H9 (cell line): Measurements from ENCODE around the gene GCK. TPM values are rescaled to one million over a fixed set of nuclear protein-coding genes. Genes with fewer than 3 reads are reported as not detected.

Source experiments
- DNase-seq: peaks from one replicate; pipeline ENCODE4 v3.0.0-alpha.2; 2017
- H2AFZ ChIP-seq: one replicate; pipeline ENCODE4 v1.6.1; 2013; ENCODE audit warnings: mild to moderate bottlenecking, low read length, control low read depth, moderate library complexity
- H2AK5ac ChIP-seq: 2 replicates; pipeline ENCODE4 v1.6.1; 2013; ENCODE audit warnings: low read length, control low read depth, mixed read lengths; ENCODE audit not compliant: insufficient read length
- H2BK120ac ChIP-seq: one replicate; pipeline ENCODE4 v1.6.1; 2013; ENCODE audit warnings: low read depth, mild to moderate bottlenecking, low read length, control low read depth, inconsistent platforms; ENCODE audit not compliant: poor library complexity, severe bottlenecking
- H2BK12ac ChIP-seq: 2 replicates; pipeline ENCODE4 v1.6.1; 2013; ENCODE audit warnings: low read length, control low read depth, mixed read lengths, low read depth; ENCODE audit not compliant: insufficient read length
- H2BK15ac ChIP-seq: 2 replicates; pipeline ENCODE4 v1.6.1; 2013; ENCODE audit warnings: low read depth, low read length, control low read depth
- H2BK20ac ChIP-seq: one replicate; pipeline ENCODE4 v1.6.1; 2013; ENCODE audit warnings: low read depth, mild to moderate bottlenecking, low read length, control low read depth, inconsistent platforms; ENCODE audit not compliant: poor library complexity, severe bottlenecking
- H2BK5ac ChIP-seq: 2 replicates; pipeline ENCODE4 v1.6.1; 2013; ENCODE audit warnings: low read length, control low read depth, mixed read lengths; ENCODE audit not compliant: insufficient read length
- H3K14ac ChIP-seq: 2 replicates; pipeline ENCODE4 v1.6.1; 2013; ENCODE audit warnings: low read length, control low read depth; ENCODE audit not compliant: insufficient read depth
- H3K18ac ChIP-seq: 2 replicates; pipeline ENCODE4 v1.6.1; 2013; ENCODE audit warnings: low read depth, mild to moderate bottlenecking, mixed read lengths, low read length, control low read depth; ENCODE audit not compliant: insufficient read length
- H3K23ac ChIP-seq: 2 replicates; pipeline ENCODE4 v1.6.1; 2013; ENCODE audit warnings: low read length, control low read depth, mixed read lengths, low read depth; ENCODE audit not compliant: insufficient read length
- H3K23me2 ChIP-seq: 2 replicates; pipeline ENCODE4 v1.6.1; 2013; ENCODE audit warnings: low read depth, mild to moderate bottlenecking, mixed read lengths, low read length, control low read depth; ENCODE audit not compliant: insufficient read length, poor library complexity, severe bottlenecking
- H3K27ac ChIP-seq: 2 replicates; pipeline ENCODE4 v1.5.1; 2013; ENCODE audit warnings: low read length, control low read depth, mixed read lengths, low read depth; ENCODE audit not compliant: insufficient read length
- H3K27me3 ChIP-seq: 2 replicates; pipeline ENCODE4 v1.6.1; 2013; ENCODE audit warnings: low read length, control low read depth, inconsistent platforms; ENCODE audit not compliant: insufficient read depth
- H3K4ac ChIP-seq: 2 replicates; pipeline ENCODE4 v1.6.1; 2013; ENCODE audit warnings: low read depth, mild to moderate bottlenecking, control low read depth, inconsistent platforms, low read length, moderate library complexity
- H3K4me1 ChIP-seq: 2 replicates; pipeline ENCODE4 v1.6.1; 2013; ENCODE audit warnings: low read length, control low read depth, inconsistent platforms; ENCODE audit not compliant: insufficient read depth
- H3K4me2 ChIP-seq: 2 replicates; pipeline ENCODE4 v1.6.1; 2013; ENCODE audit warnings: low read length, control low read depth, mixed read lengths; ENCODE audit not compliant: insufficient read length, insufficient read depth
- H3K56ac ChIP-seq: 2 replicates; pipeline ENCODE4 v1.6.1; 2013; ENCODE audit warnings: low read depth, mild to moderate bottlenecking, mixed read lengths, low read length, control low read depth; ENCODE audit not compliant: insufficient read length
- H3K79me1 ChIP-seq: 2 replicates; pipeline ENCODE4 v1.6.1; 2013; ENCODE audit warnings: low read depth, mild to moderate bottlenecking, moderate library complexity, low read length, control low read depth, inconsistent platforms; ENCODE audit not compliant: insufficient read depth, poor library complexity, severe bottlenecking
- H3K79me2 ChIP-seq: 2 replicates; pipeline ENCODE4 v1.6.1; 2013; ENCODE audit warnings: low read length, control low read depth, inconsistent platforms; ENCODE audit not compliant: insufficient read depth
- H3K9ac ChIP-seq: 2 replicates; pipeline ENCODE4 v1.6.1; 2013; ENCODE audit warnings: low read length, control low read depth, mixed read lengths; ENCODE audit not compliant: insufficient read length; ENCODE audit errors: extremely low read depth
- H3K9me3 ChIP-seq: one replicate; pipeline ENCODE4 v1.6.1; 2013; ENCODE audit warnings: low read depth, low read length, inconsistent platforms; ENCODE audit not compliant: control insufficient read depth
- H3T11ph ChIP-seq: one replicate; pipeline ENCODE4 v1.6.1; 2013; ENCODE audit warnings: mild to moderate bottlenecking, low read length, control low read depth, inconsistent platforms
- H4K20me1 ChIP-seq: one replicate; pipeline ENCODE4 v1.6.1; 2013; ENCODE audit not compliant: control insufficient read depth, insufficient read length, insufficient read depth
- H4K5ac ChIP-seq: 2 replicates; pipeline ENCODE4 v1.6.1; 2013; ENCODE audit warnings: low read depth, mild to moderate bottlenecking, mixed read lengths, low read length, control low read depth; ENCODE audit not compliant: insufficient read length
- H4K8ac ChIP-seq: replicated peaks from 2 replicates; pipeline ENCODE4 v1.6.1; 2013; ENCODE audit warnings: low read length, control low read depth, mixed read lengths, low read depth; ENCODE audit not compliant: insufficient read length
- H4K91ac ChIP-seq: 2 replicates; pipeline ENCODE4 v1.6.1; 2013; ENCODE audit warnings: low read depth, mild to moderate bottlenecking, moderate library complexity, mixed read lengths, low read length, control low read depth; ENCODE audit not compliant: insufficient read length
- H3K27ac Mint-ChIP-seq, 3 experiments: 2 replicates in 2 of 3; 3 replicates in 1 of 3; pipeline ENCODE4 v1.8.0; 2020 to 2021; ENCODE audit warnings: mixed read lengths in 3 of 3, mild to moderate bottlenecking in 1 of 3, moderate library complexity in 1 of 3
- H3K27me3 Mint-ChIP-seq: 2 replicates; pipeline ENCODE4 v1.8.0; 2021; ENCODE audit warnings: low read depth, mild to moderate bottlenecking, moderate library complexity, mixed read lengths
- H3K36me3 Mint-ChIP-seq, 3 experiments: 2 replicates in 2 of 3; 3 replicates in 1 of 3; pipeline ENCODE4 v1.8.0; 2020 to 2021; ENCODE audit warnings: low read depth in 3 of 3, mixed read lengths in 3 of 3; ENCODE audit not compliant: insufficient read depth in 1 of 3
- H3K4me1 Mint-ChIP-seq, 2 experiments: 2 replicates each; pipeline ENCODE4 v1.8.0; 2020; ENCODE audit warnings: mixed read lengths in 2 of 2
- H3K4me3 Mint-ChIP-seq, 2 experiments: 2 replicates in 1 of 2; 3 replicates in 1 of 2; pipeline ENCODE4 v1.8.0; 2020 to 2021; ENCODE audit warnings: mild to moderate bottlenecking in 2 of 2, mixed read lengths in 2 of 2, moderate library complexity in 1 of 2
- H3K9me3 Mint-ChIP-seq, 2 experiments: 2 replicates in 1 of 2; 3 replicates in 1 of 2; pipeline ENCODE4 v1.8.0; 2020; ENCODE audit warnings: mild to moderate bottlenecking in 2 of 2, mixed read lengths in 2 of 2, moderate library complexity in 1 of 2
- WGBS: extraction: QIAGEN DNeasy Blood & Tissue Kit; methylation state at CpG from one replicate; pipeline ENCODE4 v1.1.7; 2013; ENCODE audit warnings: missing lambda C conversion rate, low lambda C conversion rate, mixed read lengths; ENCODE audit not compliant: insufficient read length; ENCODE audit errors: extremely low coverage; 5-methylcytosine and 5-hydroxymethylcytosine counted together
- total RNA-seq: library from RNA; stranded (reverse); gene quantifications from 2 replicates; pipeline ENCODE4 v1.2.1, GENCODE V29; 2021
- TF ChIP-seq, protein P1 (sequence below): fragments of 200-600 bp; sonication (generic); conservative IDR thresholded peaks from 3 replicates; pipeline ENCODE4 v1.8.0; 2021; ENCODE audit warnings: antibody characterized with exemption, mild to moderate bottlenecking

GCK gene
- total RNA-seq, 1 experiment from 2014 or later, result 0.98 TPM

DNA sequence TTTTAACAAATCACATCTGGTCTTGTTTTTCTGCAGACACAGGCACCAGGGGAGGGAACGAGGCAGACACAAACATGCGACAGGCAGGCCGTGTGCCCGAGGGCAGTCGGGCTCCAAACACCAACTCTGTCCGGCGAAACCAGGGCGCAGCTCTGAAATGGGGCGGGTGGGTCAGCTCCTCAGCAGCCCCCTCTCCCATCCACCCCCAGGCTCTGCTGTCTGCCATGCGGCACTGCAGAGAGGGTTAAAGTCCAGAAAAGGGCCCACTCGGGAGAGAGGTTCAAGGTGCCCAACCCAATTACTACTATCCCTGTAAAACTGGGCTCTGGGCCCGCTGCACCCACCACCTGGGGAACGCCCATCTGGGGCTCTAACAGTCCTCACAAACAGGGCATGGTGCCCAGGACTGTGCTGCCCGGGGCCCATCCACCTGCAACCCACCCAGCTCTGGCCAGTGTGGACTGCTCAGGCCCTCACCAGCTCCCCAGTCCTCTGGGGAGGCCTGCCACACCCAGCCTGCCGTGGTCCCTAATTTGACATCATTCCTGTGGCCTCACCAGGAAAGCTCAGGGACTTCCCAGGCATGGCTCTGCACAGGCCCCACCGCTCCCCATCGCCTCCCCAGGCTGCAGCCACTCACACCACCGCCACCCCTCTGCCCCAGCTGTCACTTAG lies 30.3 kb upstream of the GCK start:
- H3K4me1 Mint-ChIP-seq, result peaks cover 36 to 62% of the 10 kb centered on the region in 2 experiments
- H3K36me3 Mint-ChIP-seq, result peaks cover 0 to under 1% (median 0%) of the 10 kb centered on the region in 3 experiments; a peak in 2 of 7 replicates
- H3K4me3 Mint-ChIP-seq, result no peak overlapping the region
- Histone ChIP-seq H4K20me1 (no peaks in the 10 kb centered on the region), H2BK120ac (no peak overlapping the region), H3K4me1 (no peaks in the 10 kb centered on the region; the same call in 1 of the 2 replicates), H3K56ac (no peak overlapping the region), H4K91ac (no peak overlapping the region), H3K79me2 (no peaks in the 10 kb centered on the region), H3K9ac (no peak overlapping the region), H3K4me2 (no peak overlapping the region), H4K8ac (no peak overlapping the region), H3K27me3 (no peaks in the 10 kb centered on the region), H3K27ac (no peak overlapping the region), H3K18ac (no peak overlapping the region), H2BK20ac (no peak overlapping the region), H3K4ac (no peak overlapping the region), H3K9me3 (no peaks in the 10 kb centered on the region), H2AK5ac (no peak overlapping the region), H3K23ac (no peak overlapping the region), H3K79me1 (no peaks in the 10 kb centered on the region), H4K5ac (no peak overlapping the region), H3T11ph (no peak overlapping the region), H2BK5ac (no peak overlapping the region), H3K23me2 (no peaks in the 10 kb centered on the region), H3K14ac (no peak overlapping the region), H2AFZ (no peak overlapping the region), H2BK12ac (no peak overlapping the region), H2BK15ac (no peak overlapping the region)
- no CpG with 5 or more reads among the region's 18 CpGs for WGBS
- no peaks in the 10 kb centered on the region; the same call in 1 of the 2 replicates for H3K27me3 Mint-ChIP-seq
- no peak for DNase-seq
- H3K27ac Mint-ChIP-seq, result no peak overlapping the region; a peak in 1 of 7 replicates
- H3K9me3 Mint-ChIP-seq, result no peaks in the 10 kb centered on the region; a peak in 1 of 5 replicates
- TF ChIP-seq, protein P1, sequence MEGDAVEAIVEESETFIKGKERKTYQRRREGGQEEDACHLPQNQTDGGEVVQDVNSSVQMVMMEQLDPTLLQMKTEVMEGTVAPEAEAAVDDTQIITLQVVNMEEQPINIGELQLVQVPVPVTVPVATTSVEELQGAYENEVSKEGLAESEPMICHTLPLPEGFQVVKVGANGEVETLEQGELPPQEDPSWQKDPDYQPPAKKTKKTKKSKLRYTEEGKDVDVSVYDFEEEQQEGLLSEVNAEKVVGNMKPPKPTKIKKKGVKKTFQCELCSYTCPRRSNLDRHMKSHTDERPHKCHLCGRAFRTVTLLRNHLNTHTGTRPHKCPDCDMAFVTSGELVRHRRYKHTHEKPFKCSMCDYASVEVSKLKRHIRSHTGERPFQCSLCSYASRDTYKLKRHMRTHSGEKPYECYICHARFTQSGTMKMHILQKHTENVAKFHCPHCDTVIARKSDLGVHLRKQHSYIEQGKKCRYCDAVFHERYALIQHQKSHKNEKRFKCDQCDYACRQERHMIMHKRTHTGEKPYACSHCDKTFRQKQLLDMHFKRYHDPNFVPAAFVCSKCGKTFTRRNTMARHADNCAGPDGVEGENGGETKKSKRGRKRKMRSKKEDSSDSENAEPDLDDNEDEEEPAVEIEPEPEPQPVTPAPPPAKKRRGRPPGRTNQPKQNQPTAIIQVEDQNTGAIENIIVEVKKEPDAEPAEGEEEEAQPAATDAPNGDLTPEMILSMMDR, result no peak
